ENCODE measurements around the gene LSM14B.
"Not testable (repeated sequence)": the region's sequence is repeated elsewhere in the genome, so short reads cannot be mapped to it uniquely, and the experiment has no call there.

The LSM14B gene

GRCh38 chr20:62121776-62122653 lies at the start of gene LSM14B:
LSM14B (plus strand) TSS chr20:62122475; CDS start chr20:62122667, 192 bp downstream.
- DNase-seq (ENCODE audit: low read depth in 2 of 2): peak; percentile 94 to 99

- no peak for DNase-seq (ENCODE audit: low read depth in 2 of 2)
Measured at GRCh38 chr20:62073323-62073722, 49.0 kb upstream of the LSM14B start.

- DNase-seq (ENCODE audit: low read depth in 2 of 2): no peak
Measured at GRCh38 chr20:62079166-62079565, 43.1 kb upstream of the LSM14B start.

- DNase-seq (ENCODE audit: low read depth in 2 of 2): no peak
Measured at GRCh38 chr20:62080249-62080990, 41.9 kb upstream of the LSM14B start.

GRCh38 chr20:62083312-62083711 lies 39.0 kb upstream of the LSM14B start:
- no peak for DNase-seq (ENCODE audit: low read depth in 2 of 2)

GRCh38 chr20:62084224-62084623 lies 38.1 kb upstream of the LSM14B start:
- DNase-seq (ENCODE audit: low read depth in 2 of 2): not testable (repeated sequence)

GRCh38 chr20:62085206-62085605 lies 37.1 kb upstream of the LSM14B start:
- no peak for DNase-seq (ENCODE audit: low read depth in 2 of 2)

GRCh38 chr20:62087227-62087626 lies 35.0 kb upstream of the LSM14B start:
- no peak for DNase-seq (ENCODE audit: low read depth in 2 of 2)

- no peak for DNase-seq (ENCODE audit: low read depth in 2 of 2)
Measured at GRCh38 chr20:62087632-62088031, 34.6 kb upstream of the LSM14B start.

- no peak for DNase-seq (ENCODE audit: low read depth in 2 of 2)
Measured at GRCh38 chr20:62088258-62089127, 33.8 kb upstream of the LSM14B start.

- no peak for DNase-seq (ENCODE audit: low read depth in 2 of 2)
Measured at GRCh38 chr20:62089393-62089792, 32.9 kb upstream of the LSM14B start.

- DNase-seq (ENCODE audit: low read depth in 2 of 2): no peak
Measured at GRCh38 chr20:62096421-62097380, 25.6 kb upstream of the LSM14B start.

GRCh38 chr20:62097881-62098407 lies 24.3 kb upstream of the LSM14B start:
- DNase-seq (ENCODE audit: low read depth in 2 of 2): no peak

- DNase-seq (ENCODE audit: low read depth in 2 of 2): no peak
Measured at GRCh38 chr20:62101078-62101477, 21.2 kb upstream of the LSM14B start.

- DNase-seq (ENCODE audit: low read depth in 2 of 2): no peak
Measured at GRCh38 chr20:62103508-62104233, 18.6 kb upstream of the LSM14B start.

GRCh38 chr20:62104234-62104789 lies 18.0 kb upstream of the LSM14B start:
- DNase-seq (ENCODE audit: low read depth in 2 of 2): no peak

- DNase-seq (ENCODE audit: low read depth in 2 of 2): no peak
Measured at GRCh38 chr20:62104791-62105345, 17.4 kb upstream of the LSM14B start.

GRCh38 chr20:62105592-62105991 lies 16.7 kb upstream of the LSM14B start:
- DNase-seq (ENCODE audit: low read depth in 2 of 2): no peak

GRCh38 chr20:62111148-62111547 lies 11.1 kb upstream of the LSM14B start:
- no peak for DNase-seq (ENCODE audit: low read depth in 2 of 2)
